CD4-positive, alpha-beta memory T cell (primary cell): Measurements from ENCODE around the gene ACSL5. TPM values are rescaled to one million over a fixed set of nuclear protein-coding genes. Genes with fewer than 3 reads are reported as not detected.

ENCODE experiments used
- CTCF ChIA-PET: fragments of 350-600 bp; sonication (Branson Sonifier 250); formaldehyde crosslinking; loops from one replicate; lab custom pipeline; 2021; ENCODE audit warnings: inconsistent platforms; ENCODE audit not compliant: partially characterized antibody; lab: Charles Lee
- POLR2A ChIA-PET: fragments of 350-600 bp; sonication (Branson Sonifier 250); formaldehyde crosslinking; loops from one replicate; lab custom pipeline; 2021; ENCODE audit not compliant: partially characterized antibody; lab: Charles Lee
- DNase-seq, 5 donors: peaks; one replicate each; pipeline versions ENCODE4 v3.0.0 to v3.0.0-alpha.2; 2020 to 2022; ENCODE audit warnings: mixed read lengths in 1 of 5
- H3K27ac ChIP-seq: one replicate; pipeline ENCODE4 v1.7.0; 2013; ENCODE audit warnings: low read depth, low read length
- H3K27me3 ChIP-seq: 2 replicates; pipeline ENCODE4 v1.7.0; 2013; ENCODE audit warnings: mild to moderate bottlenecking, low read length, moderate library complexity; ENCODE audit not compliant: insufficient read depth
- H3K36me3 ChIP-seq: 2 replicates; pipeline ENCODE4 v1.7.0; 2013; ENCODE audit warnings: mild to moderate bottlenecking, low read length, moderate library complexity; ENCODE audit not compliant: insufficient read depth
- H3K4me1 ChIP-seq: 2 replicates; pipeline ENCODE4 v1.7.0; 2013; ENCODE audit warnings: mild to moderate bottlenecking, low read length, moderate library complexity; ENCODE audit not compliant: insufficient read depth
- H3K4me3 ChIP-seq, 2 donors: one replicate each; pipeline ENCODE4 v1.7.0; 2013; ENCODE audit warnings: low read length in 2 of 2, mild to moderate bottlenecking in 1 of 2
- H3K9me3 ChIP-seq, 2 donors: one replicate each; pipeline ENCODE4 v1.7.0; 2013; ENCODE audit warnings: low read length in 2 of 2, control low read depth in 1 of 2; ENCODE audit not compliant: control insufficient read depth in 1 of 2
- H3K27ac Mint-ChIP-seq, 7 donors: one replicate each; pipeline ENCODE4 v1.8.0; 2020 to 2021; ENCODE audit warnings: mixed read lengths in 7 of 7, mild to moderate bottlenecking in 6 of 7, inconsistent platforms in 3 of 7, moderate library complexity in 3 of 7
- H3K27me3 Mint-ChIP-seq, 2 donors: one replicate each; pipeline ENCODE4 v1.8.0; 2020 to 2021; ENCODE audit warnings: mixed read lengths in 2 of 2
- H3K36me3 Mint-ChIP-seq, 2 donors: one replicate each; pipeline ENCODE4 v1.8.0; 2020 to 2021; ENCODE audit warnings: mixed read lengths in 2 of 2, inconsistent platforms in 1 of 2, mild to moderate bottlenecking in 1 of 2
- H3K4me1 Mint-ChIP-seq, 4 donors: one replicate each; pipeline ENCODE4 v1.8.0; 2020 to 2021; ENCODE audit warnings: mixed read lengths in 4 of 4, mild to moderate bottlenecking in 1 of 4
- H3K4me3 Mint-ChIP-seq, 8 donors: one replicate each; pipeline ENCODE4 v1.8.0; 2020 to 2021; ENCODE audit warnings: mixed read lengths in 8 of 8, mild to moderate bottlenecking in 7 of 8, moderate library complexity in 6 of 8, inconsistent platforms in 3 of 8
- H3K9me3 Mint-ChIP-seq, 8 donors: one replicate each; pipeline ENCODE4 v1.8.0; 2020 to 2021; ENCODE audit warnings: mixed read lengths in 8 of 8, mild to moderate bottlenecking in 5 of 8, inconsistent platforms in 3 of 8, moderate library complexity in 1 of 8
- intact Hi-C: fragments of 100-400 bp; cut with micrococcal nuclease; formaldehyde crosslinking; loops from one replicate; pipeline ENCODE4 v1.15.1; 2023
- polyA plus RNA-seq, 2 donors: library from polyadenylated mRNA; unstranded; fragments of 300-500 nt; fragmentation: Illumina TruSeq; gene quantifications; one replicate each; pipeline ENCODE4 v1.2.3, GENCODE V29; 2021
- total RNA-seq, 2 experiments: library from RNA; stranded (reverse); gene quantifications; one replicate each; pipeline ENCODE4 v1.2.3, GENCODE V29; 2021

Gene ACSL5
- total and polyA plus RNA-seq, 4 experiments from 2014 or later = 51.8 to 83.8 (median 58.0) TPM

- Histone ChIP-seq H3K4me3 (no peak overlapping the region), H3K27me3 (no peaks in the 10 kb centered on the region), H3K36me3 (peaks cover 64% of the 10 kb centered on the region), H3K4me1 (no peaks in the 10 kb centered on the region), H3K27ac (no peak overlapping the region), H3K9me3 (no peaks in the 10 kb centered on the region)
- ChIA-PET CTCF (interaction anchor here (1.2 to 4.3 kb wide), 2 partner anchors 9 to 289 kb away, joined by 6 to 31 read pairs; no protein-coding TSS in a partner anchor), POLR2A (interaction anchor here (1.1 to 3.1 kb wide), 2 partner anchors 32 to 51 kb away, joined by 3 to 14 read pairs; no protein-coding TSS in a partner anchor)
- intact Hi-C loops = loop anchor here (10.0 kb wide), 1 partner anchor 51 kb away; the partner anchor contains the start of gene ACSL5
- Mint-ChIP-seq H3K9me3 (no peaks in the 10 kb centered on the region), H3K36me3 (peaks cover 43 to 80% of the 10 kb centered on the region in 2 donors), H3K27ac (peak overlapping the region in 3 of 7 donors; percentile 24 to 81 (median 64)), H3K27me3 (no peaks in the 10 kb centered on the region), H3K4me1 (peaks cover 0 to 3% (median 0%) of the 10 kb centered on the region in 4 donors), H3K4me3 (no peak overlapping the region)
- DNase-seq = no peak
These were observed 52.2 kb downstream of the ACSL5 start for GRCh38 chr10:112426111-112426510.

- no peaks in the 10 kb centered on the region for H3K9me3 Mint-ChIP-seq
- H3K27me3 Mint-ChIP-seq = no peaks in the 10 kb centered on the region
- H3K36me3 Mint-ChIP-seq = peaks cover 45 to 79% of the 10 kb centered on the region in 2 donors
- Histone ChIP-seq H3K36me3 (peaks cover 70% of the 10 kb centered on the region), H3K27ac (no peak overlapping the region), H3K4me3 (no peak overlapping the region), H3K9me3 (no peaks in the 10 kb centered on the region), H3K27me3 (no peaks in the 10 kb centered on the region), H3K4me1 (no peaks in the 10 kb centered on the region)
- peak overlapping the region; percentile 7 to 82 (median 38) for H3K27ac Mint-ChIP-seq
- H3K4me1 Mint-ChIP-seq = peaks cover 0 to 3% (median 0%) of the 10 kb centered on the region in 4 donors
- intact Hi-C loops = loop anchor here (10.0 kb wide), 1 partner anchor 54 kb away; the partner anchor contains the start of gene ACSL5
- ChIA-PET POLR2A (interaction anchor here (1.3 kb wide), 1 partner anchor 55 kb away, joined by 4 read pairs; no protein-coding TSS in a partner anchor), CTCF (interaction anchor here (0.5 to 1.4 kb wide), 4 partner anchors 13 to 1626 kb away, joined by 3 to 4 read pairs (median 3); no protein-coding TSS in a partner anchor)
- no peak for DNase-seq
- H3K4me3 Mint-ChIP-seq = no peak overlapping the region
These were observed 55.2 kb downstream of the ACSL5 start for GRCh38 chr10:112429147-112429546.

GRCh38 chr10:112429654-112430230 lies 55.8 kb downstream of the ACSL5 start:
- peak overlapping the region in 6 of 7 donors; percentile 7 to 82 (median 10) for H3K27ac Mint-ChIP-seq
- Histone ChIP-seq H3K4me1 (no peaks in the 10 kb centered on the region), H3K27me3 (no peaks in the 10 kb centered on the region), H3K27ac (no peak overlapping the region), H3K36me3 (peaks cover 71% of the 10 kb centered on the region), H3K4me3 (no peak overlapping the region), H3K9me3 (no peaks in the 10 kb centered on the region)
- peaks cover 43 to 79% of the 10 kb centered on the region in 2 donors for H3K36me3 Mint-ChIP-seq
- CTCF ChIA-PET = interaction anchor here (0.5 to 1.4 kb wide), 4 partner anchors 13 to 1626 kb away, joined by 3 to 4 read pairs (median 3); no protein-coding TSS in a partner anchor
- H3K4me1 Mint-ChIP-seq = peaks cover 0 to 3% (median 0%) of the 10 kb centered on the region in 4 donors
- POLR2A ChIA-PET = interaction anchor here (1.3 kb wide), 1 partner anchor 55 kb away, joined by 4 read pairs; no protein-coding TSS in a partner anchor
- no peak for DNase-seq
- no peaks in the 10 kb centered on the region for H3K9me3 Mint-ChIP-seq
- no peaks in the 10 kb centered on the region for H3K27me3 Mint-ChIP-seq
- intact Hi-C loops = loop anchor here (10.0 kb wide), 1 partner anchor 55 kb away; the partner anchor contains the start of gene ACSL5
- H3K4me3 Mint-ChIP-seq = no peak overlapping the region

GRCh38 chr10:112433136-112433535 lies 59.2 kb downstream of the ACSL5 start:
- Histone ChIP-seq H3K27ac (no peak overlapping the region), H3K9me3 (no peaks in the 10 kb centered on the region), H3K36me3 (peaks cover 65% of the 10 kb centered on the region), H3K4me1 (no peaks in the 10 kb centered on the region), H3K4me3 (no peak overlapping the region), H3K27me3 (no peaks in the 10 kb centered on the region)
- ChIA-PET POLR2A (interaction anchor here (1.1 kb wide), 1 partner anchor 14 kb away, joined by 4 read pairs; the partner anchor contains the start of genes VTI1A and ZDHHC6), CTCF (interaction anchor here (1.0 to 5.1 kb wide), 4 partner anchors 19 to 117 kb away, joined by 3 to 25 read pairs (median 3); no protein-coding TSS in a partner anchor)
- Mint-ChIP-seq H3K9me3 (no peaks in the 10 kb centered on the region), H3K36me3 (peaks cover 31 to 72% of the 10 kb centered on the region in 2 donors), H3K4me3 (no peak overlapping the region), H3K4me1 (peaks cover 0 to 6% (median 0%) of the 10 kb centered on the region in 4 donors), H3K27ac (peak overlapping the region in 1 of 7 donors; percentile 21), H3K27me3 (no peaks in the 10 kb centered on the region)
- no peak for DNase-seq
- intact Hi-C loops = no loop called here

- Histone ChIP-seq H3K27me3 (no peaks in the 10 kb centered on the region), H3K4me3 (no peak overlapping the region), H3K4me1 (no peaks in the 10 kb centered on the region), H3K9me3 (no peaks in the 10 kb centered on the region), H3K36me3 (peaks cover 64% of the 10 kb centered on the region), H3K27ac (no peak overlapping the region)
- peak overlapping the region in 1 of 7 donors; percentile 73 for H3K27ac Mint-ChIP-seq
- peaks cover 33 to 67% of the 10 kb centered on the region in 2 donors for H3K36me3 Mint-ChIP-seq
- ChIA-PET POLR2A (interaction anchor here (1.2 kb wide), 1 partner anchor 252 kb away, joined by 3 read pairs; the partner anchor contains the start of gene GPAM), CTCF (interaction anchor here (0.8 to 5.1 kb wide), 19 partner anchors 11 to 1358 kb away, joined by 3 to 31 read pairs (median 4); partner anchors contain the start of genes ADRA2A, GPAM, VTI1A and ZDHHC6)
- intact Hi-C loops = loop anchor here (1.0 kb wide), 1 partner anchor 120 kb away; no protein-coding TSS in a partner anchor
- no peaks in the 10 kb centered on the region for H3K27me3 Mint-ChIP-seq
- H3K9me3 Mint-ChIP-seq = no peaks in the 10 kb centered on the region
- peaks cover 0 to 3% (median 0%) of the 10 kb centered on the region in 4 donors for H3K4me1 Mint-ChIP-seq
- H3K4me3 Mint-ChIP-seq = no peak overlapping the region
- DNase-seq = peak in 3 of 5 donors; percentile 13 to 28 (median 17)
These were observed 61.2 kb downstream of the ACSL5 start for GRCh38 chr10:112434988-112435619.

- H3K4me1 Mint-ChIP-seq = peaks cover 0 to 10% (median 3%) of the 10 kb centered on the region in 4 donors
- peaks cover 26 to 68% of the 10 kb centered on the region in 2 donors for H3K36me3 Mint-ChIP-seq
- H3K4me1 ChIP-seq = no peaks in the 10 kb centered on the region
- H3K4me3 ChIP-seq = no peak overlapping the region
- H3K27me3 ChIP-seq = no peaks in the 10 kb centered on the region
- no peak overlapping the region for H3K27ac ChIP-seq
- no peaks in the 10 kb centered on the region for H3K9me3 Mint-ChIP-seq
- no peaks in the 10 kb centered on the region for H3K9me3 ChIP-seq
- H3K27me3 Mint-ChIP-seq = no peaks in the 10 kb centered on the region
- CTCF ChIA-PET = no interaction called here
- POLR2A ChIA-PET = no interaction called here
- no peak overlapping the region for H3K4me3 Mint-ChIP-seq
- DNase-seq = no peak
- H3K36me3 ChIP-seq = peaks cover 42% of the 10 kb centered on the region
- intact Hi-C loops = no loop called here
- no peak overlapping the region for H3K27ac Mint-ChIP-seq
These were observed 64.4 kb downstream of the ACSL5 start for GRCh38 chr10:112438356-112438755.
